Lower leg skin (tissue), 4 donors: ENCODE data around the gene CACNA1H. TPM values are rescaled to one million over a fixed set of nuclear protein-coding genes. Genes with fewer than 3 reads are reported as not detected.

Source experiments
- DNase-seq, 2 donors: peaks; one replicate each; pipeline ENCODE4 v3.0.0-alpha.2; 2019; ENCODE audit warnings: low spot score in 2 of 2
- H3K4me3 ChIP-seq: fragments of 200-600 bp; sonication (generic); 2 replicates; pipeline ENCODE4 v1.5.1; 2017; ENCODE audit warnings: mild to moderate bottlenecking, low read depth; ENCODE audit not compliant: poor library complexity, severe bottlenecking
- CTCF ChIP-seq, 3 donors: fragments of 450-650 bp; IDR thresholded peaks; one replicate each; pipeline ENCODE4 v1.5.1; 2016; ENCODE audit warnings: antibody characterized with exemption in 3 of 3, mild to moderate bottlenecking in 3 of 3, moderate library complexity in 2 of 3
- POLR2A ChIP-seq, 2 donors: fragments of 450-650 bp; IDR thresholded peaks; one replicate each; pipeline ENCODE4 v1.6.1; 2016 to 2017; ENCODE audit warnings: antibody characterized with exemption in 2 of 2, mild to moderate bottlenecking in 1 of 2, moderate library complexity in 1 of 2
- WGBS, 2 donors: methylation state at CpG; one replicate each; pipeline ENCODE4 v1.1.5; 2018; 5-methylcytosine and 5-hydroxymethylcytosine counted together
- intact Hi-C: fragments of 100-400 bp; cut with DNase I; formaldehyde crosslinking; loops from one replicate; pipeline ENCODE4 v1.15.0; 2023; ENCODE audit warnings: low total_unique reads
- total RNA-seq, 4 donors: library from RNA; depleted of rRNA; stranded (reverse); fragments of >200 nt; gene quantifications; one replicate each; pipeline ENCODE4 v1.1.0, GENCODE V29; 2016

CACNA1H gene
- total RNA-seq, 4 donors from 2014 or later = 29.3 to 151 (median 72.1) TPM

DNA sequence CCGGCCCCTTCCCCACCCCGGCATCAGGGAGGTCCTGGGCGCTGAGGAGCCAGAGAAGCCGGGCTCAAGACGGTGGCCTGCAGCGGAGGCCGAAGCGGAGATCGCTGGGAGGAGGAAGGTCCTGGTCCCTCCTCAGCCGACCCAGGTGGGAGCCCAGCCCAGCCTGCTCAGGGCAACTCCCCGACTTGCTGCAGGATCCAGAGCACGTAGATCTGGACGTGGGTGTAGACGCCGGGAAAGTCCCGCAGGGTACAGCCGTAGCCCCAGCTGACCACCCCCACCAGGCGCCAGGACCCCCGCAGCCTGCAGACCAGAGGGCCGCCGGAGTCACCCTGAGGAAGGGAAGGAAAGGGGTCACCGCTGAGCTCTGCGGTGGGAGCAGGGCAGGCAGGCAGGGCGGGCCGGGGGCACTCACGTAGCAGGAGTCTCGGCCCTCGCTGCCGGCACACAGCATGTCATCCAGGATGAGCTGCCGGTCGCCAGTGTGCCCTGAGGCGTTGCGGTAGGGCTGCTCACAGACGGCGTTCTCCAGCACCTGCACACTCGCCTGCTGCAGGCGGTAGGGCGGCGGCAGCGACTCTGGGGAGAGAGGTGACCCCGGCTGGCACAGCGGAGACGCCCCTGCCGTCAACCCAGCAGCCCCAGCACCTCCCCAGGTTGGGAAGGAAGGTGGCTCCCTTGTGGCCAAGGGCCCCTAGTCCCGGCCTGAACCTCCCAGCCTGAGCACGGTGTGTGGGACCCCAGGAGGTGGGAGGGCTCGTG, 108.4 kb downstream of the CACNA1H start:
- intact Hi-C loops = no loop called here
- WGBS, 2 donors = 5 to 14% methylated on average over 10 to 36 of the region's 47 CpGs
- TF ChIP-seq POLR2A (IDR thresholded peaks at IDR 0.05) (no peak), CTCF (IDR thresholded peaks at IDR 0.05) (no peak)
- DNase-seq = no peak
- no peak overlapping the region for H3K4me3 ChIP-seq

- 69 to 75% methylated on average over 29 to 32 of the region's 32 CpGs for WGBS, 2 donors
- no peak for DNase-seq
- TF ChIP-seq CTCF (IDR thresholded peaks at IDR 0.05) (no peak), POLR2A (IDR thresholded peaks at IDR 0.05) (no peak)
- intact Hi-C loops = no loop called here
- no peak overlapping the region for H3K4me3 ChIP-seq
These were observed 109.4 kb downstream of the CACNA1H start for GRCh38 chr16:1262210-1262845.

DNA sequence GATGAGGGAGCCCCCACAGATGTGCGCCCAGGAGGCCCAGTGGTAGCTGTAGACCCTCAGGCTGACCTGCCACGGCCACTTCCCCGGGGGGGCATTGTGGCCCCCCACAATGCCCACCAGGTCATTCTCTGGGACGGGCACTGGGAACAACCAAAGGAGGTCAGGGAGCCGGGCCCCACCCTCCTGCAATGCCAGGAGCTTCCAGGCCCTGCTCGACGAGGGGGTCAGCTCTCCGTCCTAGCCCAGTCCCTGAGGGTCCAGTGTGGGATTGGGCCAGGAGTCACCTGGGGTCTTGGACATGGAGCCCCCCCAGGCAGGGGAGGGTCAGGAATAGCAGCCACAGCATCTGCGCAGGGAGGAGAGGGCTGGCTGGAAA, 109.9 kb downstream of the CACNA1H start:
- H3K4me3 ChIP-seq = no peak overlapping the region
- intact Hi-C loops = no loop called here
- WGBS, 2 donors = 20 to 73% methylated on average over 1 to 6 of the region's 9 CpGs
- TF ChIP-seq CTCF (IDR thresholded peaks at IDR 0.05) = no peak
- no peak for TF ChIP-seq POLR2A (IDR thresholded peaks at IDR 0.05)
- no peak for DNase-seq

DNA sequence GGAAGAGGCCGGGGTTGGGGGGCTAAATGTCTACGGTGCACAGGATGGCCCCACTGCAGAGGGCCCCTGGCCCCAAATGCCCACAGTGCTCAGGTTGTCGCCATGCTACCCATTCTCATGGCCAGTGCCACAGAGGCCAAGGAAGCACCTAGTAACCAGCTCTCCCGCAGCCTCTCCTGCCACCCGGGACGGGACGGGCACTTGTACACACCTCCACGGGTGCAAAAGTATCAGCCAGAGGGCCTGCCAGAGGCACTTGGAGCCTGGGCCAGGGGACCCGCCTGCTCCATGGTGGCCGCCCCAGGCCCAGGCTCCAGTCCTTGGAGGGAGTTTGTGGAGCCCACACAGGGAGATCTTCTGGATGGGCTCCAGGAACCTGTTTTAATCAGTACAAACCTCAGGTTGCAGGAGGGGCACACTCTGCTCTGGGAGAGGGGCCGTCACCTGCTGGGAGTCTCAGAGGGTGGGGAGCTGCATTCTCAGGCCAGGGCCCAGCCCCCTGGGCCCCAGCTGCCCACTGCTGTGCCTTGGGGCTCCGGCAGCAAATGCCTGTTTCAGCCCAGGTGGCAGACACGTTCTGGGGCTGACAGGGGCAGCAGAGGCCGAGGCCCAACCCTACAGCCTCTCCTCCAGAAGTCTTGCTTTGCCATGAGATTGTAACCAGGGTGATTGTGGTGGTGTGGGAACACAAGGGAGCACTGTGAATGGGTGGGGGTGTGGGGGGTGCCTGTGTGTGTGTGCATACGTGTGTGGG, 110.9 kb downstream of the CACNA1H start:
- H3K4me3 ChIP-seq = no peak overlapping the region
- TF ChIP-seq CTCF (IDR thresholded peaks at IDR 0.05) (no peak), POLR2A (IDR thresholded peaks at IDR 0.05) (no peak)
- 70% methylated on average over 9 to 13 of the region's 15 CpGs for WGBS, 2 donors
- intact Hi-C loops = no loop called here
- DNase-seq = no peak

DNA sequence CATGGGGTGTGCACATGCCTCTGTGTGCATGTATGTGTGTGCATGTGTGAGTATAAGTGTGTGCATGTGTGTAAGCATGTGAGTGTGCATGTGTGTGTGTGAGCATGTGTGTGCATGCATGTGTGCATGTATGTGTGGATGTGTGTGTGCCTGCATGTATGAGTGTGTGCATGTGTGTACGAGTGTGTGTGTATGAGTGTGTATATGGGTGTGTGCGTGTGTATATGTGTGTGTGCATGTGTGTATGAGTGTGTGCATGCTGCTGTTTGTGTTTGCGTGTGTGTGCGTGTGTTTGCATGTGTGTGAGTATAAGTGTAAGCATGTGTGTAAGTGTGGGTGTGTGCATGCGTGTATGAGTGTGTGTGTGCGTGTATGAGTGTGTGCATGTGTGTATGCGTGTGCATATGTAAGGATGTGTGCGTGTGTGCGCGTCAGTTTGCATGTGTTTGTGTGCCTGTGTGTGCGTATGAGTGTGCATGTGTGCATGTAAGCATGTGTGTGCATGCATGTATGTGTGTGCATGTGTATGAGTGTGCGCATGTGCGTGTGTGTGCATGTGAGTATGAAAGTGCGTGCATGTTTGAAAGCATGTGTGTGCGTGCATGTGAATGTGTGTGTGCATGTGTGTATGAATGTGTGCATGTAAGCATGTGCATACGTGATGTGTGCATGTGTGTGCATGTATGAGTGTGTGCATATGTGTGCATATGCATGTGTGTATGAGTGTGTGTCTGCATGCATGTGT, 111.6 kb downstream of the CACNA1H start:
- WGBS, 2 donors = 81 to 88% methylated on average over 16 of the region's 16 CpGs
- no peak overlapping the region for H3K4me3 ChIP-seq
- no peak for DNase-seq
- intact Hi-C loops = no loop called here
- TF ChIP-seq CTCF (IDR thresholded peaks at IDR 0.05) (no peak), POLR2A (IDR thresholded peaks at IDR 0.05) (no peak)
